ENCODE results near the gene SKAP2.

DNA sequence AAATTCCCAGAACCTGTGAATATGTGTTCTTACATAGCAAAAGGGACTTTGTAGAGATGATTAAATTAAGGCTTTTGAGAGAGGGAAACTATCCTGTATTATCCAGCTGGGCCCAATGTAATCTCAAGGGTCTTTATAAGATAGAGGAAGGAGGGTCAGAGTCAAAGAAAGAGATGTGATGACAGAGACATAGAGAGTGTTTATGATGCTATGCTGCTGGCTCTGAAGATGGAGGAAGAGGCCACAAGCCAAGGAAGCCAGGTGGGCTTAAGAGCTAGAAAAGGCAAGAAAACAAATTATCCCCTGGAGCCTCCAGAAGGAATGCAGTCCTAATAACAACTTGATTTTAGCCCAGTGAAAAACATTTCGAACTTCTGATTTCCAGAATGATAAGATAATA lies 15.3 kb upstream of the SKAP2 start:
- TF ChIP-seq, protein P1, sequence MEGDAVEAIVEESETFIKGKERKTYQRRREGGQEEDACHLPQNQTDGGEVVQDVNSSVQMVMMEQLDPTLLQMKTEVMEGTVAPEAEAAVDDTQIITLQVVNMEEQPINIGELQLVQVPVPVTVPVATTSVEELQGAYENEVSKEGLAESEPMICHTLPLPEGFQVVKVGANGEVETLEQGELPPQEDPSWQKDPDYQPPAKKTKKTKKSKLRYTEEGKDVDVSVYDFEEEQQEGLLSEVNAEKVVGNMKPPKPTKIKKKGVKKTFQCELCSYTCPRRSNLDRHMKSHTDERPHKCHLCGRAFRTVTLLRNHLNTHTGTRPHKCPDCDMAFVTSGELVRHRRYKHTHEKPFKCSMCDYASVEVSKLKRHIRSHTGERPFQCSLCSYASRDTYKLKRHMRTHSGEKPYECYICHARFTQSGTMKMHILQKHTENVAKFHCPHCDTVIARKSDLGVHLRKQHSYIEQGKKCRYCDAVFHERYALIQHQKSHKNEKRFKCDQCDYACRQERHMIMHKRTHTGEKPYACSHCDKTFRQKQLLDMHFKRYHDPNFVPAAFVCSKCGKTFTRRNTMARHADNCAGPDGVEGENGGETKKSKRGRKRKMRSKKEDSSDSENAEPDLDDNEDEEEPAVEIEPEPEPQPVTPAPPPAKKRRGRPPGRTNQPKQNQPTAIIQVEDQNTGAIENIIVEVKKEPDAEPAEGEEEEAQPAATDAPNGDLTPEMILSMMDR (IDR thresholded peaks at IDR 0.05): no peak
- TF ChIP-seq POLR2AphosphoS5 (IDR thresholded peaks at IDR 0.05; ENCODE audit: low read depth, low read length): no peak

All from Panc1 (cell line).